Cerebellar cortex (tissue), 1 donor: ENCODE data around the gene GFOD2.

Source experiments
- DNase-seq: peaks from one replicate; pipeline ENCODE4 v3.0.0-alpha.2; 2015; ENCODE audit warnings: low spot score

The GFOD2 gene

GRCh38 chr16:67672306-67672705, 46.8 kb downstream of the GFOD2 start:
- DNase-seq = peak; percentile 98

- no peak for DNase-seq
Observed at GRCh38 chr16:67669499-67670101, 49.5 kb downstream of the GFOD2 start.

GRCh38 chr16:67668495-67669157, 50.5 kb downstream of the GFOD2 start:
- no peak for DNase-seq

- DNase-seq = peak; percentile 86
Observed at GRCh38 chr16:67667817-67668494, 51.2 kb downstream of the GFOD2 start.

GRCh38 chr16:67667453-67667816, 51.7 kb downstream of the GFOD2 start:
- no peak for DNase-seq

- DNase-seq = peak; percentile 74
Observed at GRCh38 chr16:67666559-67667452, 52.3 kb downstream of the GFOD2 start, which contains the start of the genes C16orf86 and ENKD1. C16orf86 (plus strand) TSS chr16:67666814; CDS start chr16:67666971, 157 bp downstream. ENKD1 (minus strand) TSS chr16:67666750; CDS start chr16:67666442, 308 bp downstream.

- no peak for DNase-seq
Observed at GRCh38 chr16:67666032-67666551, 53.0 kb downstream of the GFOD2 start.

- no peak for DNase-seq
Observed at GRCh38 chr16:67665598-67665997, 53.5 kb downstream of the GFOD2 start.

- no peak for DNase-seq
Observed at GRCh38 chr16:67664871-67665270, 54.2 kb downstream of the GFOD2 start.

GRCh38 chr16:67664258-67664657, 54.9 kb downstream of the GFOD2 start:
- DNase-seq = peak; percentile 91

GRCh38 chr16:67663877-67664222, 55.3 kb downstream of the GFOD2 start:
- no peak for DNase-seq

- DNase-seq = peak; percentile 60
Observed at GRCh38 chr16:67663151-67663876, 55.8 kb downstream of the GFOD2 start.

- no peak for DNase-seq
Observed at GRCh38 chr16:67662653-67663010, 56.5 kb downstream of the GFOD2 start.

- no peak for DNase-seq
Observed at GRCh38 chr16:67661886-67662652, 57.0 kb downstream of the GFOD2 start.

- DNase-seq = peak; percentile 80
Observed at GRCh38 chr16:67661101-67661761, 57.9 kb downstream of the GFOD2 start.

GRCh38 chr16:67660564-67661028, 58.5 kb downstream of the GFOD2 start, which contains the start of gene PARD6A:
PARD6A (plus strand) TSS chr16:67660960; CDS start chr16:67661039, 79 bp downstream.
- DNase-seq = peak; percentile 99

GRCh38 chr16:67659675-67660563, 59.2 kb downstream of the GFOD2 start, which contains the start of gene ACD:
ACD (minus strand) TSS chr16:67660260; CDS start chr16:67660220, 40 bp downstream.
- peak; percentile 93 for DNase-seq

GRCh38 chr16:67658849-67659674, 60.1 kb downstream of the GFOD2 start:
- no peak for DNase-seq
